Fibroblast of skin of left quadriceps (primary cell): ENCODE data around the gene GLOD4.
A peak's percentile ranks its signal among the peaks of the same experiment; 100 is the strongest.

ENCODE experiments used
- DNase-seq, 2 experiments: peaks; one replicate each; pipeline ENCODE4 v3.0.0-alpha.2; 2013; ENCODE audit warnings: low read depth in 2 of 2

GLOD4 gene

DNA sequence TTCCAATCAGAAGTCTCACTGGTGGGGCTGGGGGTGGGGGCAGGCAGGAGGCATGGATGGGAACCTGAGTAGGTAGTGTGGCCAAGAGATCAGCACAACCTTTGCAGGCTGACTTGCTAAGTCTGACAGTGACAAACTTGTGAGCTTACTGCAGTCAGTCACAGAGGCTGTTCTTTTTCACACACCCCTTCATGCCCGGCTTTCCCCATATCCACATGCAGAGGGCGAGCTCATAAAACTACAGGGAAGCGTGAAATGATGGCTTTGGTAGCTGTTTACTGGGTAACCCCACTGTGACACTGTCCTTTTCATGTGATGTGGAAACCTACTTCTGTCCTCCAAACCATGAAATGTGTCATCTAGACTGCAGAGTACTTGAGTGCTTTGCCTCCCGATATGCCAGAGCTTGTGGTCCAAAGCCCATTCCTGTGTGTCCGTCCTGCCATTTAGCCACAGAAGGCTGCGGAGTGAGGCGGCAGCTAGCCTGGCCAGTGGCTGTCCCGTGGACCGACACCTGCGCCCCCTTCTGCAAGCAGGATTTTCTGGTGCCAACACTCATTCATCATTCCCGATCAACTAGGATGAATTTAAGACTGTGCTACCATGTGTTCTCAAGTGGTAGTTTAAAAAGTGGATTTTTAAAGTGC is 39.8 kb downstream of the GLOD4 start:
- no peak for DNase-seq

DNA sequence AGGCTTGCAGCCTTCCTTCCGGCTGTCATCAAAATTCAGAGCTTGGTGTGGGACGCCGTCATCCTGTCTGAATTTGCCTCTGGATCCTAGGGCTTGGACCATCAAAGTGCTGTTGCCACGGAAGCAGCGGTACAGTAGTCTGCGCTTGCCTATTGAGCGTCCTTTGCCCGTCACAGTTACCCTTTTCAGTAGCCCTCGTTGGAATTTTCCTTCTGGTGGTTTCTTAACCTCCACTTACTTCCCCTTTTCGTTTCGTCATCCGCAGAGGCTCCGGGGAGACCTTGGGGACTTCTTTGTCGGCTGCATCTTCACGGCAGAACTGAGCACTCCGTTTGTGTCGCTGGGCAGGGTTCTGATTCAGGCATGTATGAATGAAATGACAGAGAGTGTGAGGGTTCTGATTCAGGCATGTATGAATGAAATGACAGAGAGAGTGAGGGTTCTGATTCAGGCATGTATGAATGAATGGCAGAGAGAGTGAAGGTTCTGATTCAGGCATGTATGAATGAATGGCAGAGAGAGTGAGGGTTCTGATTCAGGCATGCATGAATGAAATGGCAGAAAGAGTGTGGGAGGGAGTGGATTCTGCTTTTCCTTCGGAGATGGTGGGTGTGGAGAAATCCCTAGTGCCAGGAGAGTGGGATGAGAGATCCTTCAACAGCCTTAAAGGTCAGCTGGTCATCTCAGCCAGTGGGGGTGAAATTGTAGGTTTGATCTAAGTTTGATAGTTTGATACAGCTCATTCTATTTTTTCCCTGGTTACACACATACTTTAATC is 41.7 kb downstream of the GLOD4 start:
- no peak for DNase-seq

GRCh38 chr17:737561-738113 is 44.4 kb downstream of the GLOD4 start:
- DNase-seq: no peak

- DNase-seq: no peak
These were observed 48.3 kb downstream of the GLOD4 start for GRCh38 chr17:733743-734142.

GRCh38 chr17:732902-733720 is 49.0 kb downstream of the GLOD4 start:
- DNase-seq: no peak

- peak; percentile 33 to 43 for DNase-seq
These were observed 49.8 kb downstream of the GLOD4 start, which contains the start of gene TLCD3A for GRCh38 chr17:732067-732901. TSS of gene TLCD3A (plus strand) at chr17:732596. CDS start at chr17:732648, 52 bp downstream.

DNA sequence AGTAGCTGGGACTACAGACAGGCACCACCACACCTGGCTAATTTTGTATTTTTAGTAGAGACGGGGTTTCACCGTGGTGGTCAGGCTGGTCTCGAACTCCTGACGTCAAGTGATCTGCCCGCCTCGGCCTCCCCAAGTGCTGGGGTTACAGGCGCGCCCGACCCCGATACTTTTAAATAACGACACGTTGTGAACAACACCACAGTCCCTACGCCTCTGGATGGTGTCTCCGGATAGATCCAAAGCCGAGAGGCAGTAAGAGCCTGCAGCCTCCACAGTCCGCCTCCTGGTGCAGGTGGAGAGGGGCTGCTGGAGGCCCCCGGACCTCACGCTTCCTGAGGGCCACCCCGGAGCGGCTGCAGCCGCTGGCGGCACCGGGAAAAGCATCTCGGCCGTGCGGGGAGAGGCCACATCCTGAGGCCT is 50.4 kb downstream of the GLOD4 start:
- no peak for DNase-seq

GRCh38 chr17:728911-729310 is 53.2 kb downstream of the GLOD4 start:
- no peak for DNase-seq

DNA sequence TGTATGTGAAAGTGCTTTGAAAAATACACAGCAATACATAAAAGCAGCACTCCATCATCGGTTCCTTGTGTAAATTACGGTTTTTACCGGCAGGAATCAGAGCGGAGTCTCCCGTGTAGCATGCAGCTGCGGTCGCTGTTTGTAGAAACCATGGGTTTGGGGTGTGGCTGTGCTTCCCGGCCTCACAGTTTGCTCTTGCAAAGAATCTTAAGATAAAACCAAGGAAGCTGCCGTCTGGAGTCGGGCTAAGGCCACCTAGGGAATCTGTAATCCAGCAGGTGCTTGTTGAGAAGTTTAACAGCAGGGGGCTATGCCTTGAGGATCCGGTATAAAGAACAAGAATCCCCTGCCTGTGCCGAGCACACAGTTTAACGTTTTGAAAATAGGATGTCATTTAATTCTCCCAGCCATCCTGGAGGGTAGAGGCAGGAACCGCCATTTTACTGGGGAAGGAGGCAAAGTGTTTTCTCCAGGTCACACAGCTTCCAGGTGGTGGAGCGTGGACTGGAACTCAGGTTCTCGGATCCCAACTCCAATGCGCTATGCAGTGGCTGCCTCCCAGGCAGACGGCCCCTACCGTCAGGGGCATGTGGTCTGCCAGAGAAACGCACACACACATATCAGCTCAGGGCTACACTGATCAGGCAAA is 55.7 kb downstream of the GLOD4 start:
- no peak for DNase-seq

GRCh38 chr17:725746-726145 is 56.3 kb downstream of the GLOD4 start:
- DNase-seq: no peak

GRCh38 chr17:725084-725483 is 57.0 kb downstream of the GLOD4 start:
- DNase-seq: no peak

- no peak for DNase-seq
These were observed 60.5 kb downstream of the GLOD4 start for GRCh38 chr17:721540-721937.

DNA sequence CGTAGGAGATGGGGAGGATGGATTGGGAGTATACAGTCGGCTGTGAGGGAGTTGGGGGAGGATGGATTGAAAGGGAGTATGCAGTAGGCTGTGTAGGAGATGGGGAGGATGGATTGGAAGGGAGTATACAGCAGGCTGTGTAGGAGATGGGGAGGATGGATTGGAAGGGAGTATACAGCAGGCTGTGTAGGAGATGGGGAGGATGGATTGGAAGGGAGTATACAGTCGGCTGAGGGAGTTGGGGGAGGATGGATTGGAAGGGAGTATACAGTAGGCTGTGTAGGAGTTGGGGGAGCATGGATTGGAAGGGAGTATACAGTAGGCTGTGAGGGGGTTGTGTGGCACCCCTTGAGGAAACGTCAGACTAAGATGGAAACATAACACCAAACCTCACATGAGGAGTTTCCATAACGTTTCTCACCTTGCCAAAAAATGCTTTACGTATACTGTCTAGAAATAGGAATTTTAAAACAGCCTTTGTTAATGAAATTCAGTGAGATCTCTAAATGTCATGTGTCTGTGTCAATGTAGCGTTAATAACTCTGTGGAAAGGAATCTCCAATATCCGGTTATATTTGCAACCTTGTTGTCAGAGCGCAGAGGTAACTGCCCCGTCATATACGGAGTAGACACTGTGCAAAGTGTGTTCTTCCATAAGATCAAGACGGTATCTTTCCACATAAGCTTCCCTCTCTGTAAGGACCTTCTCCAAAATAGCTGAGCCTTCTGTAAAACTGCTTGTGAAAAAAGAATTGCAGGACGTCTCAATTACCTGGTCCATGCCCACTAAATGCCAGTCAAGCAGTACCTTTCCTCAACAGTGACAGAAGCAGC is 61.2 kb downstream of the GLOD4 start:
- no peak for DNase-seq

GRCh38 chr17:718075-718474 is 64.0 kb downstream of the GLOD4 start:
- DNase-seq: no peak
